Keratinocyte (primary cell): Measurements from ENCODE around the gene ARHGAP28. TPM values are rescaled to one million over a fixed set of nuclear protein-coding genes. Genes with fewer than 3 reads are reported as not detected.
"Not testable (repeated sequence)": the region's sequence is repeated elsewhere in the genome, so short reads cannot be mapped to it uniquely, and the experiment has no call there.

Experiments used
- DNase-seq: peaks from one replicate; pipeline ENCODE4 v3.0.0-alpha.2; 2011; ENCODE audit warnings: low read depth, missing footprints, low spot score
- FAIRE-seq: peaks from 2 replicates; lab custom pipeline; 2011; peaks lifted over from hg19 to GRCh38; lab: Jason Lieb, UNC
- H2AFZ ChIP-seq: 2 replicates; pipeline ENCODE4 v1.6.0; 2012; ENCODE audit warnings: low read length, control low read depth, inconsistent platforms; ENCODE audit not compliant: control insufficient read depth
- H3K27ac ChIP-seq: 2 replicates; pipeline ENCODE4 v1.5.1; 2011; ENCODE audit warnings: low read length; ENCODE audit not compliant: control insufficient read depth, insufficient read depth
- H3K27me3 ChIP-seq: 3 replicates; pipeline ENCODE4 v1.6.0; 2011; ENCODE audit warnings: low read length; ENCODE audit not compliant: control insufficient read depth, insufficient read depth; ENCODE audit errors: extremely low read depth
- H3K36me3 ChIP-seq, 2 experiments: 2 replicates in 1 of 2; 3 replicates in 1 of 2; pipeline ENCODE4 v1.5.1; 2011; ENCODE audit warnings: low read length in 2 of 2, mild to moderate bottlenecking in 1 of 2; ENCODE audit not compliant: control insufficient read depth in 2 of 2, insufficient read depth in 2 of 2; ENCODE audit errors: extremely low read depth in 1 of 2
- H3K4me1 ChIP-seq: 3 replicates; pipeline ENCODE4 v1.5.1; 2011; ENCODE audit warnings: low read length; ENCODE audit not compliant: control insufficient read depth, insufficient read depth; ENCODE audit errors: extremely low read depth
- H3K4me2 ChIP-seq: 3 replicates; pipeline ENCODE4 v1.6.0; 2011; ENCODE audit warnings: low read depth, low read length; ENCODE audit not compliant: control insufficient read depth, insufficient read depth; ENCODE audit errors: extremely low read depth
- H3K4me3 ChIP-seq, 3 experiments: fragments of 200-600 bp in 1 of 3; sonication (generic) in 1 of 3; 2 replicates in 2 of 3; 3 replicates in 1 of 3; pipeline ENCODE4 v1.5.1; 2011 to 2016; ENCODE audit warnings: low read length in 3 of 3, mild to moderate bottlenecking in 3 of 3, control low read depth in 2 of 3, inconsistent platforms in 1 of 3, low read depth in 1 of 3, mixed read lengths in 1 of 3, mixed run types in 1 of 3, moderate library complexity in 1 of 3; ENCODE audit not compliant: control insufficient read depth in 2 of 3, insufficient read depth in 2 of 3; ENCODE audit errors: extremely low read depth in 1 of 3
- H3K79me2 ChIP-seq: 2 replicates; pipeline ENCODE4 v1.6.0; 2012; ENCODE audit warnings: low read length; ENCODE audit not compliant: control insufficient read depth, insufficient read depth
- H3K9ac ChIP-seq: 3 replicates; pipeline ENCODE4 v1.6.0; 2011; ENCODE audit warnings: low read length; ENCODE audit not compliant: control insufficient read depth, insufficient read depth; ENCODE audit errors: extremely low read depth
- H3K9me1 ChIP-seq: 3 replicates; pipeline ENCODE4 v1.6.0; 2011; ENCODE audit warnings: low read length; ENCODE audit not compliant: control insufficient read depth, insufficient read depth; ENCODE audit errors: extremely low read depth
- H3K9me3 ChIP-seq: 2 replicates; pipeline ENCODE4 v1.5.1; 2012; ENCODE audit warnings: low read depth, low read length; ENCODE audit not compliant: control insufficient read depth
- H4K20me1 ChIP-seq: 3 replicates; pipeline ENCODE4 v1.6.0; 2011; ENCODE audit warnings: low read length; ENCODE audit not compliant: control insufficient read depth, insufficient read depth; ENCODE audit errors: extremely low read depth
- CTCF ChIP-seq, 3 experiments: IDR thresholded peaks in 1 of 3; conservative IDR thresholded peaks in 1 of 3; optimal IDR thresholded peaks in 1 of 3; 2 replicates in 2 of 3; 3 replicates in 1 of 3; pipeline versions ENCODE3 to v1.5.1; 2011; ENCODE audit warnings: low read length in 3 of 3, mild to moderate bottlenecking in 3 of 3, moderate library complexity in 2 of 3, control low read depth in 1 of 3, inconsistent platforms in 1 of 3; ENCODE audit not compliant: insufficient read depth in 2 of 3; ENCODE audit errors: extremely low read depth in 1 of 3
- EZH2 ChIP-seq: IDR thresholded peaks from one replicate; pipeline ENCODE4 v1.6.1; 2012; ENCODE audit warnings: inconsistent platforms, mild to moderate bottlenecking, low read length, moderate library complexity
- dilution Hi-C: fragments of 300-500 bp; cut with MboI; formaldehyde crosslinking; loops from one replicate; pipeline ENCODE4 v1.7.0; 2020; ENCODE audit warnings: low sequenced_read_pairs; ENCODE audit not compliant: extremely low pct_ligation_motif_present
- polyA plus RNA-seq, 5 experiments: library from polyadenylated mRNA; depleted of rRNA in 3 of 5; stranded (reverse) in 3 of 5; stranded (forward) in 1 of 5; unstranded in 1 of 5; fragments of >200 nt; gene quantifications; 1 replicate in 1 of 5; 2 replicates in 3 of 5; 3 replicates in 1 of 5; pipeline versions ENCODE4 v1.2.1 to v1.2.3, GENCODE V29; 2011 to 2012; ENCODE audit warnings: missing spikeins in 2 of 5, low read depth in 1 of 5, low replicate concordance in 1 of 5

Gene ARHGAP28
- polyA plus RNA-seq, 1 donor (not counting 4 experiments of a cell fraction or from before 2014, with no cell fraction given), result 0.43 TPM

GRCh38 chr18:6798896-6799295 lies 69.4 kb downstream of the ARHGAP28 start:
- no peaks in the 10 kb centered on the region for H3K9me3 ChIP-seq
- no peaks in the 10 kb centered on the region for H3K79me2 ChIP-seq
- no peaks in the 10 kb centered on the region for H4K20me1 ChIP-seq
- H3K4me2 ChIP-seq, result no peak overlapping the region
- H2AFZ ChIP-seq, result no peak overlapping the region
- dilution Hi-C loops, result no loop called here
- no peak overlapping the region for H3K9ac ChIP-seq
- no peak for DNase-seq
- FAIRE-seq, result no peak
- H3K36me3 ChIP-seq, result no peaks in the 10 kb centered on the region
- no peaks in the 10 kb centered on the region for H3K9me1 ChIP-seq
- no peaks in the 10 kb centered on the region for H3K27me3 ChIP-seq
- no peak overlapping the region for H3K4me3 ChIP-seq
- no peaks in the 10 kb centered on the region for H3K4me1 ChIP-seq
- no peak for TF ChIP-seq EZH2
- TF ChIP-seq CTCF (optimal IDR thresholded peaks at IDR 0.05 in 1 of 3, IDR thresholded peaks at IDR 0.05 in 1 of 3, conservative IDR thresholded peaks at IDR 0.05 in 1 of 3; ENCODE audit: extremely low read depth in 1 of 3, insufficient read depth in 2 of 3, low read length in 3 of 3), result no peak
- no peak overlapping the region for H3K27ac ChIP-seq

- DNase-seq, H3K9me1 ChIP-seq, FAIRE-seq: not testable (repeated sequence)
These were observed 70.8 kb downstream of the ARHGAP28 start for GRCh38 chr18:6800309-6800708.

More at GRCh38 chr18:6800309-6800708, 70.8 kb downstream of the ARHGAP28 start:
- H4K20me1 ChIP-seq, H3K27ac ChIP-seq, H3K4me2 ChIP-seq, H3K36me3 ChIP-seq, H2AFZ ChIP-seq, H3K9ac ChIP-seq, H3K4me3 ChIP-seq, H3K4me1 ChIP-seq, H3K79me2 ChIP-seq, H3K9me3 ChIP-seq, H3K27me3 ChIP-seq, dilution Hi-C loops: not testable (repeated sequence)
